Mesendoderm (in vitro differentiated cells): ENCODE results near the gene CFD. TPM values are rescaled to one million over a fixed set of nuclear protein-coding genes. Genes with fewer than 3 reads are reported as not detected.

Source experiments
- DNase-seq: peaks from one replicate; pipeline ENCODE4 v3.0.0; 2013
- H2AK5ac ChIP-seq: 2 replicates; pipeline ENCODE4 v1.6.1; 2013; ENCODE audit warnings: low read length, inconsistent platforms
- H2BK120ac ChIP-seq: 2 replicates; pipeline ENCODE4 v1.6.1; 2013; ENCODE audit warnings: low read depth, mild to moderate bottlenecking, low read length, moderate library complexity, mixed read lengths
- H2BK15ac ChIP-seq: replicated peaks from 2 replicates; pipeline ENCODE4 v1.6.1; 2013; ENCODE audit warnings: low read depth, mild to moderate bottlenecking, moderate library complexity
- H2BK5ac ChIP-seq: 2 replicates; pipeline ENCODE4 v1.6.1; 2013; ENCODE audit warnings: low read length, inconsistent platforms
- H3K18ac ChIP-seq: 2 replicates; pipeline ENCODE4 v1.6.1; 2013; ENCODE audit warnings: mild to moderate bottlenecking, low read length, mixed read lengths
- H3K23ac ChIP-seq: one replicate; pipeline ENCODE4 v1.6.1; 2013; ENCODE audit warnings: low read length
- H3K27ac ChIP-seq: 2 replicates; pipeline ENCODE4 v1.5.1; 2013; ENCODE audit warnings: low read depth, mild to moderate bottlenecking, inconsistent platforms, low read length, moderate library complexity
- H3K27me3 ChIP-seq: 2 replicates; pipeline ENCODE4 v1.6.1; 2013; ENCODE audit warnings: low read length, control low read depth, mild to moderate bottlenecking, inconsistent platforms; ENCODE audit not compliant: insufficient read depth, poor library complexity
- H3K36me3 ChIP-seq: 2 replicates; pipeline ENCODE4 v1.6.1; 2013; ENCODE audit warnings: low read length, inconsistent platforms; ENCODE audit not compliant: control insufficient read depth, insufficient read depth
- H3K4ac ChIP-seq: one replicate; pipeline ENCODE4 v1.6.1; 2013; ENCODE audit warnings: low read depth, mild to moderate bottlenecking, low read length, moderate library complexity
- H3K4me1 ChIP-seq: 2 replicates; pipeline ENCODE4 v1.6.1; 2013; ENCODE audit warnings: low read depth, low read length, inconsistent platforms; ENCODE audit not compliant: control insufficient read depth
- H3K4me2 ChIP-seq: 2 replicates; pipeline ENCODE4 v1.6.1; 2013; ENCODE audit warnings: low read length
- H3K4me3 ChIP-seq: 2 replicates; pipeline ENCODE4 v1.5.1; 2013; ENCODE audit warnings: mild to moderate bottlenecking, low read length
- H3K56ac ChIP-seq: one replicate; pipeline ENCODE4 v1.6.1; 2013; ENCODE audit warnings: low read length
- H3K79me1 ChIP-seq: 2 replicates; pipeline ENCODE4 v1.6.1; 2013; ENCODE audit warnings: low read length, inconsistent platforms
- H3K79me2 ChIP-seq: 2 replicates; pipeline ENCODE4 v1.6.1; 2013; ENCODE audit warnings: mild to moderate bottlenecking, low read length; ENCODE audit not compliant: control insufficient read depth, insufficient read depth
- H3K9ac ChIP-seq: 2 replicates; pipeline ENCODE4 v1.6.1; 2013; ENCODE audit warnings: low read length, inconsistent platforms
- H4K5ac ChIP-seq: one replicate; pipeline ENCODE4 v1.6.1; 2013; ENCODE audit warnings: low read length
- H4K8ac ChIP-seq: one replicate; pipeline ENCODE4 v1.6.1; 2013; ENCODE audit warnings: low read depth, mild to moderate bottlenecking, control low read depth, low read length, moderate library complexity
- WGBS: extraction: QIAGEN DNeasy Blood & Tissue Kit; methylation state at CpG from one replicate; pipeline ENCODE4 v1.1.7; 2013; ENCODE audit warnings: low lambda C conversion rate, missing lambda C conversion rate; ENCODE audit not compliant: insufficient coverage; ENCODE audit errors: extremely low coverage; 5-methylcytosine and 5-hydroxymethylcytosine counted together
- polyA plus RNA-seq, 2 experiments: library from polyadenylated mRNA; stranded (reverse); fragments of 200-250 nt; gene quantifications; one replicate each; pipeline ENCODE4 v1.2.3, GENCODE V29; 2013

The CFD gene
- polyA plus RNA-seq (2013, experiment 1 of 2): 0.21 TPM
- 0.17 TPM for polyA plus RNA-seq (2013, experiment 2 of 2)

DNA sequence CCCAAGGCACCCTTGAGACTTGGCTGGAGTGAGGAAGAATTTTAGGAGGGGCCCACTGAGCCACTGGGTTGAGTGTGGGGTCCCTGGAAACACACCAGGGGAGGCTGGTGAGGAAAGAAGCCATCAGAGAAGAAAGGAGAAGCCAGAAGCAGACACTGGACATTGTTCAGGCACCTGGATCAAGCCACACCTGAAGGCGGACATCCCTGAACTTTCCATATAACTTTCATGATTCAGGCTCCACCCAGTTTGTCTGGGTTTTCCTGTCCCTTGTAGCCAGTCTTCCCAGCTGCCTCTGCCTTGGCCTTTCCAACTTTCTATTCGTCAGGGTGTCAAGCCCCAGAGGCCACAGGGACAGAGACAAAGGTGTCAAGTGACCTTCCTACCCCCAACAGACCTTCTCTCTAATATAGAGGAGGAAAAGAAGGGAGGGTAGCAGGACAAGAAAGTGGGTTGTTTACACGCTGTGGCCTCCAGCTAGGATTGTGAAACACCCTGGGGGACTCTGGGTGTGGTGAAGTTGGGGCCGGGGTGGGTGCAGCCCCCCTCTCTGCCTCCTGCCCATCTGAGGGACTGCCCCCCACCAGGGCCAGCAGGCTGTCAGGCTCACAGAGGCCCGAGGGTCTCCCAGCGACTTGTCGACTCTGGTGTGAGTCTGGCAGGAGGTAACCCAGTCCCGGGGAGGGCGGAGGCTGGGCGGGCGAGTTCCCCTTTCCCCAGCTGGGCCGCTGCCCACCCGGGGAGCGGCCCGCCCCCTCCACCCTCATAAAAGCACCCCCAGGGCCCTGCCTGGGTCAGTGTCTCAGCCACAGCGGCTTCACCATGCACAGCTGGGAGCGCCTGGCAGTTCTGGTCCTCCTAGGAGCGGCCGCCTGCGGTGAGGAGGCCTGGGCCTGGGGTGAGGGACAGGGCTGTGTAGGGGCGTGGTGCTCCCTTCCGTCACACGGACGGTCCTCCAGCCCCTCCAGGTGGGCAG is at the start of gene CFD:
CFD (plus strand) TSS at position 797 of the 976 bp plus-strand sequence; CDS start at position 823, 26 bp downstream.
- H3K27me3 ChIP-seq: peaks cover 6% of the 10 kb centered on the region
- no peak within 1 kb of the TSS for H3K4me2 ChIP-seq
- H3K18ac ChIP-seq: no peak within 1 kb of the TSS
- no peaks in the 10 kb centered on the region for H3K79me2 ChIP-seq
- H2AK5ac ChIP-seq: no peak within 1 kb of the TSS
- no peak within 1 kb of the TSS for H2BK5ac ChIP-seq
- H3K4ac ChIP-seq: no peak within 1 kb of the TSS
- WGBS: no CpG with 5 or more reads among the region's 24 CpGs
- no peak within 1 kb of the TSS for H3K27ac ChIP-seq
- no peak within 1 kb of the TSS for H3K56ac ChIP-seq
- no peak within 1 kb of the TSS for H3K9ac ChIP-seq
- H2BK120ac ChIP-seq: no peak within 1 kb of the TSS
- H3K23ac ChIP-seq: no peak within 1 kb of the TSS
- no peak within 1 kb of the TSS for H4K5ac ChIP-seq
- H3K79me1 ChIP-seq: no peaks in the 10 kb centered on the region
- H3K4me1 ChIP-seq: no peaks in the 10 kb centered on the region
- no peak within 1 kb of the TSS for H2BK15ac ChIP-seq
- no peaks in the 10 kb centered on the region for H3K36me3 ChIP-seq
- DNase-seq: no peak
- no peak within 1 kb of the TSS for H3K4me3 ChIP-seq
- no peak within 1 kb of the TSS for H4K8ac ChIP-seq

DNA sequence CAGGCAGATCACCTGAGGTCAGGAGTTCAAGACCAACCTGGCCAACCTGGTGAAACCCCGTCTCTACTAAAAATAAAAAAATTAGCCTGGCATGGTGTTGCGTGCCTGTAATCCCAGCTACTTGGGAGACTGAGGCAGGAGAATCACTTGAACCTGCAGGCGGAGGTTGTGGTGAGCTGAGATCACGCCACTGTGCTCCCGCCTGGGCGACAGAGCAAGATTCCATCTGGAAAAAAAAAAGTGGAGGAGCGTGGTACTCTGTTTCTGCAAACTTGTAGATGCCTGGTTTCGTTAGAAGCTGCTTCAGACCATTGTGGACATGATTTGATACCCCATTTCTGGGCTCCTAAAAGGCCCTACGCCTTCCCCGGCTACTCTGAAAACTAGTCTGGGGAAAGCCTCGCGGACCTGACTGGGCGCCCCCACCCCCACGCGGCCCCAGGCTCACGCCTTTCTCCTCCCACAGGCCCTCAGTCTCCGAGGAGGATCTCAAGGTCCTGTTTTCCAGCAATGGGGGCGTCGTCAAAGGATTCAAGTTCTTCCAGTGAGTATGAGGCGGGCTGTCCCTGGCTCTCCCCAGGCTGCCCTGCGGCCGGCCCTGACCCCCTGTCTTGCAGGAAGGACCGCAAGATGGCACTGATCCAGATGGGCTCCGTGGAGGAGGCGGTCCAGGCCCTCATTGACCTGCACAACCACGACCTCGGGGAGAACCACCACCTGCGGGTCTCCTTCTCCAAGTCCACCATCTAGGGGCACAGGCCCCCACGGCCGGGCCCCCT is 49.2 kb upstream of the CFD start:
- no peaks in the 10 kb centered on the region for H3K4me1 ChIP-seq
- WGBS: no CpG with 5 or more reads among the region's 30 CpGs

DNA sequence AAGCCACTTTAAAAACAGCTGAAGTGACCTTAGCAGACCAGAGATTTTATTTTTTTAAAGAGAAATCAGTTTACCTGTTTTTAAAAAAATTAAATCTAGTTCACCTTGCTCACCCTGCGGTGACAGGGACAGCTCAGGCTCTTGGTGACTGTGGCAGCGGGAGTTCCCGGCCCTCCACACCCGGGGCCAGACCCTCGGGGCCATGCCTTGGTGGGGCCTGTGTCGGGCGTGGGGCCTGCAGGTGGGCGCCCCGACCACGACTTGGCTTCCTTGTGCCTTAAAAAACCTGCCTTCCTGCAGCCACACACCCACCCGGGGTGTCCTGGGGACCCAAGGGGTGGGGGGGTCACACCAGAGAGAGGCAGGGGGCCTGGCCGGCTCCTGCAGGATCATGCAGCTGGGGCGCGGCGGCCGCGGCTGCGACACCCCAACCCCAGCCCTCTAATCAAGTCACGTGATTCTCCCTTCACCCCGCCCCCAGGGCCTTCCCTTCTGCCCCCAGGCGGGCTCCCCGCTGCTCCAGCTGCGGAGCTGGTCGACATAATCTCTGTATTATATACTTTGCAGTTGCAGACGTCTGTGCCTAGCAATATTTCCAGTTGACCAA is 48.5 kb upstream of the CFD start:
- no peak for DNase-seq

More for the DNA sequence above, 49.2 kb upstream of the CFD start:
- H3K27ac ChIP-seq: no peak overlapping the region
- no peak overlapping the region for H3K4ac ChIP-seq
- H3K36me3 ChIP-seq: peaks cover 39% of the 10 kb centered on the region
- no peak overlapping the region for H4K5ac ChIP-seq
- peaks cover 13% of the 10 kb centered on the region for H3K79me1 ChIP-seq
- no peak overlapping the region for H3K23ac ChIP-seq
- H4K8ac ChIP-seq: no peak overlapping the region
- no peak overlapping the region for H3K4me3 ChIP-seq
- H3K4me2 ChIP-seq: no peak overlapping the region
- H3K56ac ChIP-seq: no peak overlapping the region
- H2BK5ac ChIP-seq: no peak overlapping the region
- H2AK5ac ChIP-seq: no peak overlapping the region
- no peak for DNase-seq
- H2BK15ac ChIP-seq: no peak overlapping the region
- H3K79me2 ChIP-seq: peaks cover 25% of the 10 kb centered on the region
- no peak overlapping the region for H3K18ac ChIP-seq
- H3K9ac ChIP-seq: no peak overlapping the region
- H3K27me3 ChIP-seq: no peaks in the 10 kb centered on the region
- H2BK120ac ChIP-seq: no peak overlapping the region

DNA sequence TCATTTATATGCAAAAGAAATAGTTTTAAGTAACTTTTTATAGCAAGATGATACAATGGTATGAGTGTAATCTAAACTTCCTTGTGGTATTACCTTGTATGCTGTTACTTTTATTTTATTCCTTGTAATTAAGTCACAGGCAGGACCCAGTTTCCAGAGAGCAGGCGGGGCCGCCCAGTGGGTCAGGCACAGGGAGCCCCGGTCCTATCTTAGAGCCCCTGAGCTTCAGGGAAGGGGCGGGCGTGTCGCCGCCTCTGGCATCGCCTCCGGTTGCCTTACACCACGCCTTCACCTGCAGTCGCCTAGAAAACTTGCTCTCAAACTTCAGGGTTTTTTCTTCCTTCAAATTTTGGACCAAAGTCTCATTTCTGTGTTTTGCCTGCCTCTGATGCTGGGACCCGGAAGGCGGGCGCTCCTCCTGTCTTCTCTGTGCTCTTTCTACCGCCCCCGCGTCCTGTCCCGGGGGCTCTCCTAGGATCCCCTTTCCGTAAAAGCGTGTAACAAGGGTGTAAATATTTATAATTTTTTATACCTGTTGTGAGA is 47.9 kb upstream of the CFD start:
- Histone ChIP-seq H3K9ac (no peak overlapping the region), H3K4me3 (no peak overlapping the region), H2BK5ac (no peak overlapping the region), H3K36me3 (peaks cover 29% of the 10 kb centered on the region), H3K23ac (no peak overlapping the region), H3K79me2 (peaks cover 14% of the 10 kb centered on the region), H3K27me3 (no peaks in the 10 kb centered on the region), H4K8ac (no peak overlapping the region), H3K4me2 (no peak overlapping the region), H3K4me1 (no peaks in the 10 kb centered on the region), H2BK15ac (no peak overlapping the region), H2BK120ac (no peak overlapping the region), H3K18ac (no peak overlapping the region), H3K79me1 (peaks cover 11% of the 10 kb centered on the region), H3K56ac (no peak overlapping the region), H3K27ac (no peak overlapping the region), H4K5ac (no peak overlapping the region), H3K4ac (no peak overlapping the region), H2AK5ac (no peak overlapping the region)
- DNase-seq: no peak
- WGBS: no CpG with 5 or more reads among the region's 20 CpGs

More for the DNA sequence above, 48.5 kb upstream of the CFD start:
- Histone ChIP-seq H2BK5ac (no peak overlapping the region), H4K5ac (no peak overlapping the region), H3K4me1 (no peaks in the 10 kb centered on the region), H3K23ac (no peak overlapping the region), H3K9ac (no peak overlapping the region), H3K18ac (no peak overlapping the region), H3K56ac (no peak overlapping the region), H3K27ac (no peak overlapping the region), H2BK120ac (no peak overlapping the region), H4K8ac (no peak overlapping the region), H3K4ac (no peak overlapping the region), H3K27me3 (no peaks in the 10 kb centered on the region), H3K4me2 (no peak overlapping the region), H2BK15ac (no peak overlapping the region), H3K4me3 (no peak overlapping the region), H3K79me2 (peaks cover 17% of the 10 kb centered on the region), H2AK5ac (no peak overlapping the region), H3K36me3 (peaks cover 33% of the 10 kb centered on the region), H3K79me1 (peaks cover 13% of the 10 kb centered on the region)
- no CpG with 5 or more reads among the region's 25 CpGs for WGBS

DNA sequence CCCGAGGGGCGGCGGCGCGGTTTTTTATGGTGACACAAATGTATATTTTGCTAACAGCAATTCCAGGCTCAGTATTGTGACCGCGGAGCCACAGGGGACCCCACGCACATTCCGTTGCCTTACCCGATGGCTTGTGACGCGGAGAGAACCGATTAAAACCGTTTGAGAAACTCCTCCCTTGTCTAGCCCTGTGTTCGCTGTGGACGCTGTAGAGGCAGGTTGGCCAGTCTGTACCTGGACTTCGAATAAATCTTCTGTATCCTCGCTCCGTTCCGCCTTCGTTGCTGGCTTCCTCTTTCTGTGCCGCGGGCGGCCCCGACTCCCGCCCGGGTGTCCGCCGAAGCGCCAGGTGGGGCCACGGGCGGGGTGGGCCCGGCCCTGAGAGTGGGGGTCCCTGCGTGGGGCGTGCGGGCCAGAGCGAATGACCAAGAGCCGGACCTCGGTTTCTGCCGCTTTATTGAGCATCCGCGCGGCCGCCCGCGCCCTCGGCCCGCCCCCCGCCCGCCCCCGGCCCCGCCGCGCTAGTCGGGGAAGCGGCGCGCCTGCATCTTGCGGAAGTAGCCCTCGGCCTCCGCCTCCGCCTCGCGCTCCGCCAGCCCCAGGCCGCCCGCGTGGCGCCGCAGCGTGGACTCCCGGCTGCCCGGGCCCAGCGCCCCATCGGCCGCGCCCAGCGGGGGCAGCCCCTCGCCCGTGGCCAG is 47.3 kb upstream of the CFD start:
- DNase-seq: no peak
- no peak overlapping the region for H3K27ac ChIP-seq
- no peak overlapping the region for H3K56ac ChIP-seq
- no peak overlapping the region for H4K5ac ChIP-seq
- H3K23ac ChIP-seq: no peak overlapping the region
- H3K4me2 ChIP-seq: no peak overlapping the region
- H3K4me1 ChIP-seq: no peaks in the 10 kb centered on the region
- H2BK120ac ChIP-seq: no peak overlapping the region
- H2AK5ac ChIP-seq: no peak overlapping the region
- no peak overlapping the region for H3K4ac ChIP-seq
- no peak overlapping the region for H3K18ac ChIP-seq
- peaks cover 23% of the 10 kb centered on the region for H3K36me3 ChIP-seq
- peaks cover 6% of the 10 kb centered on the region for H3K79me1 ChIP-seq
- H3K9ac ChIP-seq: no peak overlapping the region
- WGBS: no CpG with 5 or more reads among the region's 80 CpGs
- H2BK5ac ChIP-seq: no peak overlapping the region
- no peak overlapping the region for H3K4me3 ChIP-seq
- no peak overlapping the region for H2BK15ac ChIP-seq
- peaks cover 8% of the 10 kb centered on the region for H3K79me2 ChIP-seq
- no peak overlapping the region for H4K8ac ChIP-seq
- H3K27me3 ChIP-seq: no peaks in the 10 kb centered on the region
